Activated T-cell treated with anti-CD3 and anti-CD28 coated beads, Interleukin-2, amount 50 U/mL, for 72 hours (primary cell): ENCODE measurements around the gene TARBP2. TPM values are rescaled to one million over a fixed set of nuclear protein-coding genes. Genes with fewer than 3 reads are reported as not detected.
"Not testable (repeated sequence)": the region's sequence is repeated elsewhere in the genome, so short reads cannot be mapped to it uniquely, and the experiment has no call there.

Source experiments
- ATAC-seq, 2 donors: fragments of 150-1000 bp; cut with Tn5 transposase; replicated peaks in 1 of 2; 2 replicates each; pipeline ENCODE4 v1.10.0; 2021; ENCODE audit warnings: moderate library complexity in 2 of 2, mild to moderate bottlenecking in 1 of 2
- DNase-seq, 2 donors: peaks; one replicate each; pipeline ENCODE4 v3.0.0; 2021 to 2022; ENCODE audit warnings: mixed read lengths in 1 of 2
- H3K27ac Mint-ChIP-seq: one replicate; pipeline ENCODE4 v1.8.0; 2022; ENCODE audit warnings: mild to moderate bottlenecking, moderate library complexity, mixed read lengths
- H3K27me3 Mint-ChIP-seq: one replicate; pipeline ENCODE4 v1.8.0; 2022; ENCODE audit warnings: low read depth, mixed read lengths
- H3K36me3 Mint-ChIP-seq, 2 donors: one replicate each; pipeline ENCODE4 v1.8.0; 2022; ENCODE audit warnings: mixed read lengths in 2 of 2, mild to moderate bottlenecking in 1 of 2; ENCODE audit not compliant: insufficient read depth in 2 of 2
- H3K4me1 Mint-ChIP-seq: one replicate; pipeline ENCODE4 v1.8.0; 2022; ENCODE audit warnings: low read depth, mixed read lengths
- H3K4me3 Mint-ChIP-seq, 2 donors: one replicate each; pipeline ENCODE4 v1.8.0; 2022; ENCODE audit warnings: mild to moderate bottlenecking in 2 of 2, mixed read lengths in 2 of 2, moderate library complexity in 2 of 2
- H3K9me3 Mint-ChIP-seq, 2 donors: one replicate each; pipeline ENCODE4 v1.8.0; 2022; ENCODE audit warnings: mixed read lengths in 2 of 2
- total RNA-seq, 2 donors: library from RNA; stranded (reverse); gene quantifications; one replicate each; pipeline ENCODE4 v1.2.3, GENCODE V29; 2022

The TARBP2 gene
- total RNA-seq, 2 donors from 2014 or later: 37.7 to 40.7 TPM

DNA sequence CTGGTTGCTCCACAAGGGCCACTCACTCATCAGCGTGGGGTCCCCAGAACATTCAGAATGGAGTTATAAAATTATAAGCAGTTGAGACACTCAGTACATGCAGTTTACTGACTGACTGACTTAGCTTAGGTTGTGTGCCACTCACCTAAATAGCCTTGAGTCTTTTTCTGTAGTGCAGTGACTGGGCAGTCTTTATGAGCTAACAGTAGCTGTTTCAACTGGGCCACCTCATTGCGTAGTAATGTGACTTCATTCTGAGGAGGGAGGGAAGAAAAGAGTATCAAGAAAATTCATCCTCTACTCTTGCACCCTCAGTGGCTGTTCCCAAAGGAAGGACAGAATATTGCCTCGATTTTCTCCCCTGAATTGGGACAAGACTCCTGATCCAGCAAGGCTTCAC lies 22.0 kb downstream of the TARBP2 start:
- Mint-ChIP-seq H3K27ac (no peak overlapping the region), H3K36me3 (peaks cover 6 to 16% of the 10 kb centered on the region in 2 donors), H3K27me3 (no peaks in the 10 kb centered on the region), H3K4me3 (no peak overlapping the region), H3K4me1 (no peaks in the 10 kb centered on the region), H3K9me3 (no peaks in the 10 kb centered on the region)
- ATAC-seq (no peak), DNase-seq (no peak)

DNA sequence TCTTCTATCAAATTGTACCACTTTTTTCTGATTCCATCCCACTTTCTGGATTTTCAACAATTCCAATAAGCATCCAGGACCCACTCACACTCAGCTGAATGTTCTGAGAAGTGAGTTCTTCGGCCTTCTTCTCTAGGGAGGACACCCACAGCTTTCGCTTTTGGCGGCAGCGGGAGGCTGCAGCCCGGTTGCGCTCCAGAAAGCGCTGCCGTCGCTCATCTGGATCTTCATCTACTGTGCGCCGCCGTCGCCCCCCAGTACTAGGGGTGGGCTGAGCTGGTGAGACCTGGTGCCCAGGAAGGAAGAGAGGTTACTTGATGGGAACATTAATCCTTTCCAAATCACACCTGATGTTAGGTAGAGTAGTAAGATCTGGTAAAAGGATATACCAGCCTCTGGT lies 23.4 kb downstream of the TARBP2 start:
- no peak for DNase-seq
- no peak overlapping the region for H3K4me3 Mint-ChIP-seq
- no peaks in the 10 kb centered on the region for H3K9me3 Mint-ChIP-seq
- H3K27me3 Mint-ChIP-seq: no peaks in the 10 kb centered on the region
- no peaks in the 10 kb centered on the region for H3K4me1 Mint-ChIP-seq
- peak overlapping the region; percentile 15 for H3K27ac Mint-ChIP-seq
- H3K36me3 Mint-ChIP-seq: peaks cover 6 to 19% of the 10 kb centered on the region in 2 donors
- no peak for ATAC-seq

DNA sequence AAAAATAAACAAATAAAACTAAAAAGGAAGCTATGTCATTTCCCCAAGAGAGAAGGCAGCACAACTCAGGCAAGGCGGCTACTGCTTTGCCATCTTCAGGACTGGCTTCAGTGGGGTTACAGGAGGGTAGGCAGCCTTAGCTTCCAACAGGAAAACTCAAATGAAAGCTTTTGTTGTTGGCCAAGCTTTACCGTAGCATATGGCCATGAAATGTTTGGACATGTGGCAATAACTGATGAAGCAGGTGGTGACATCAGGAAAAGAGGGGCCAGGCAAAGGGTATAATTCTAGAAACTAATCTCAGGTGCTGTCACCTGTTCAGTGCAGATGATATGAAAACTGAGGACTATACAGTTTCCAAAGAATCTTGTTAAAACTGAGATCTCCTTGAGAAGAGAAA lies 29.0 kb downstream of the TARBP2 start:
- Mint-ChIP-seq H3K9me3 (no peaks in the 10 kb centered on the region), H3K36me3 (peaks cover 2 to 4% of the 10 kb centered on the region in 2 donors), H3K27me3 (no peaks in the 10 kb centered on the region), H3K27ac (no peak overlapping the region), H3K4me3 (no peak overlapping the region), H3K4me1 (no peaks in the 10 kb centered on the region)
- no peak for ATAC-seq
- DNase-seq: no peak

DNA sequence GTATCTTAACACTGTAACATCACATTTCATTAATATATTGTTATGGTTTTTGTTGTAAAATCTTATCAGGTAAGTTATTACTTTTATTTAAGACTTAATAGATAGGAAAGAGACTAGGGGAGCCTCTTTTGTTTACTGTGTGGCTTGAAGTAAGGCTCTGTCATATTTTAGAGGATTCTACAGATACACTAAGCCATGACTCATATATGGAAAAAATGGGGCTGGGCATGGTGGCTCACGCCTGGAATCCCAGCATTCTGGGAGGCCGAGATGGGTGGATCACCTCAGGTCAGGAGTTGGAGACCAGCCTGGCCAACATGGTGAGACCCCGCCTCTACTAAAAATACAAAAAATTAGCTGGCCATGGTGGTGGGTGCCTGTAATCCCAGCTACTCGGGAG lies 29.8 kb downstream of the TARBP2 start:
- ATAC-seq: no peak
- Mint-ChIP-seq H3K27me3 (no peaks in the 10 kb centered on the region), H3K27ac (no peak overlapping the region), H3K4me1 (no peaks in the 10 kb centered on the region), H3K9me3 (no peaks in the 10 kb centered on the region), H3K36me3 (peaks cover 2 to 7% of the 10 kb centered on the region in 2 donors), H3K4me3 (no peak overlapping the region)
- DNase-seq: no peak

DNA sequence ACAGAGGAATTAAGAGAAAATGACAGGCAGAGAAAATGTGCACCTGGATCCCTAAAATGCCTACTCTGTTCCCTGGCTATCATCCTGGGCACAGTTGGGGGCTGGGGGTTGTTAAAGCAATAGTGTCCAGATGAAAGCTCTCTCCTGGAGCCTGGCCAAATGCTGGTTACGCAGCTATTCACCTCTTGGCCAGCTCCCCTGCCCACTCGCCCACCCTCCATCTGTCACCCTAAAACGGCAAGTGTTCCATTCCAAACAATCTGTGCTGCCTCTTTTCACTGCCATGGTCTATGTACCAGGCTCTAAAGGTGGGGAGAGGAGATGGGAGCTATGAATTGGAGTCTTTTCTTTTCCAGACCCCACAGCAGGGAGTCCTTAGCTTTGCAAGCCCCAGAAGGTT lies 30.9 kb downstream of the TARBP2 start:
- Mint-ChIP-seq H3K9me3 (no peaks in the 10 kb centered on the region), H3K36me3 (peaks cover 2 to 7% of the 10 kb centered on the region in 2 donors), H3K4me1 (no peaks in the 10 kb centered on the region), H3K4me3 (no peak overlapping the region), H3K27ac (no peak overlapping the region), H3K27me3 (no peaks in the 10 kb centered on the region)
- ATAC-seq (no peak), DNase-seq (no peak)

DNA sequence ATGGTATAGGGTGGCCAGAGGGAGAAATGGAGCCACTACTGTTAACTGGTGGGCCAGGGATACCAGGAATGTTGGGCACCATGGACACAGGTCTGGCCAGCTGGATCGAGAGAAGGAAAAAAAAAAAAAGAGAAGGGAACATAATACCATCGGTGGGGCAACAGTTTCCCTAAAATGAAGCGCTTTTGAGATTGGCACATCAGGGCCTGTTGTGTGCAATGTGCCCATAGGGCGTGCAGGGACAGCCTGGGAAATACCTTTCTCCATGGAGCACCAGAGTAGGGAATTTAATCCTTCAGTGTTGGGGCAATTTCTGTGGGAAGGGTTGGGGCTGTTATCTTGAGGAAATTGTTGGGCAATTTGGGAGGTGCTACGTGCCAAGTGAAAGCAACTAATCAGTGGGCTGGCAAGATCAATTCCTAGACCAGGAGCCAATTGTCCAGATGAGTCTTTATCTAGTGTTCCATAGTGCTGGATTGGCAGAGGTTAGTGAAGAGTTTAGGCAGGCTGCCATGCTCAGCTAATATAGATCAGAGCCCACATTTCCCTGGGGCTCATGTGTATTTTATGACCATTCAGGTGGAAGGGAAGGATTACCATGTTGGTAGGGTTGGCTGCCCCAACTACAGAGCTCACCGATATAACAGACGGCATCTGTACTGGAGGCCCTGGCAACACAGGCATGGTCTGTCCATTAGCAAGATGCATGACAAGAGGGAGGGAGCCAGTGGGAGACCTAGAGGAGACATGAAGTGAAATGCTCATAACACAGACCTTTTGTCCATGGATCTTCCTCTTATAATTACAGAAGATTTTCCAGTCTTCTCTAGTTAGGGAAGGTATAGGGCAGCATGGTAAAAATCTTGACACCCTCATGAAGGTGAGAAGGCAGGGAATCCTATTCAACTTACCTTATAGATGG lies 31.7 kb downstream of the TARBP2 start:
- H3K9me3 Mint-ChIP-seq: no peaks in the 10 kb centered on the region
- H3K36me3 Mint-ChIP-seq: peaks cover 2 to 7% of the 10 kb centered on the region in 2 donors
- no peak for ATAC-seq
- H3K4me1 Mint-ChIP-seq: no peaks in the 10 kb centered on the region
- H3K4me3 Mint-ChIP-seq: no peak overlapping the region
- DNase-seq: no peak
- no peaks in the 10 kb centered on the region for H3K27me3 Mint-ChIP-seq
- no peak overlapping the region for H3K27ac Mint-ChIP-seq

DNA sequence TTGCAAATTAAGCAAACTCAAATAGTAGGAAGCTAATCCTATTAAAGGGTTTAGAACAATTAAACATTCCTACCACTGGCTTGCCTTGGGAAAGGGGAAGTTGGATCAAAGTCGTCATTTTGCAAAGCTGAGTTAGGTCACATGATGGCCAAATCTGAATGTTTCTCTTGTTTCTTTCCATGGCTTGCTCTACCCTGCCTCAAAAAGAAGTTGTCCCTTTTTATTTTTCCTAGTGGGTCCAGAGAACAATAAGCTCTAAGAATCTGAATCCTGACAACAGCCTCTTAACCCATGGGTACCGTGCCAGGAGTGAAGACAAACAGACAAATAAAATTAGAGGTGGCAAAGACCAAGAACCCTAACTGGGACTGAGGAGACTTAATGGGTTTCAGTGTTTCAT lies 32.4 kb downstream of the TARBP2 start:
- Mint-ChIP-seq H3K9me3 (no peaks in the 10 kb centered on the region), H3K4me3 (no peak overlapping the region), H3K36me3 (peaks cover 2 to 7% of the 10 kb centered on the region in 2 donors), H3K27me3 (no peaks in the 10 kb centered on the region), H3K4me1 (no peaks in the 10 kb centered on the region), H3K27ac (no peak overlapping the region)
- ATAC-seq (no peak), DNase-seq (no peak)

DNA sequence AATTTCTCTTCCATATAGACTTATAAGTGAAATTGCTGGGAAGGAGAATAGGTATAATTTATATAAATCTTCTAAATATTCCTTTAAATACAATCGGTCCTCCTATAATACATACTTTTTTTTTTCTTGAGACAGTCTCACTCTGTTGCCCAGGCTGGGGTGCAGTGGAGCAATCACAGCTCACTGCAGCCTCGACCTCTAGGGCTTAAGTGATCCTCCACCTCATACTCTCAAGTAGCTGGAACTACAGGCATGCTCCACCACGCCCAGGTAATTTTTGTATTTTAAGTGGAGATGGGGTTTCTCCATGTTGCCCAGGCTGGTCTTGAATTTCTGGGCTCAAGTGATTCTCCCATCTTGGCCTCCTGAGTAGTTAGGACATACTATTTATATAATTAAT lies 35.9 kb downstream of the TARBP2 start:
- Mint-ChIP-seq H3K27ac (no peak overlapping the region), H3K27me3 (no peaks in the 10 kb centered on the region), H3K4me1 (no peaks in the 10 kb centered on the region), H3K9me3 (no peaks in the 10 kb centered on the region), H3K4me3 (no peak overlapping the region), H3K36me3 (peaks cover 2 to 8% of the 10 kb centered on the region in 2 donors)
- DNase-seq: no peak
- no peak for ATAC-seq

DNA sequence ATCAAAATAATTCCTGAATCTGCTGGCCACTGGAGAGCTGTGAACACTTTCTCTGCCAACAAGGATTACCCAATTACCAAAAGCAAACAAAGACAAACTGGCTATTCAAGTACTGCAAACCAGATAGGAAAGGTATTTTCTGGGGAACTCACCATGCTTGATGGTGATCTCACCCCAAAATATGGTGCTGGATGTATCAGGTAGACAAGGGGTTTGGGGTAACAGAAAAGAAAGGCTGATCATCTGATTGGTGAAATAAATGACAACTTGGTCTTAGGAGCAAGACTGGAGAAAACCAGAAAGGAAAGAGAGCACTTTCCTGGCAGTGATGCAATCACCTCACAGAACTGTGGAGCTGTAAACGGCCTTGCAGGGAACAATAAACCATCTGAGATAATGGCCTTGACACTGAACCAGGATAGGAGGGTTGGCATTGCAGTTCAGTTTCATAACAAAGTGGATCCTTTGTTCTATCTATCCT lies 37.2 kb downstream of the TARBP2 start:
- DNase-seq (no peak), ATAC-seq (no peak)
- Mint-ChIP-seq H3K9me3 (no peaks in the 10 kb centered on the region), H3K36me3 (peaks cover 0 to 10% of the 10 kb centered on the region in 2 donors), H3K4me1 (peaks cover 1% of the 10 kb centered on the region), H3K27me3 (no peaks in the 10 kb centered on the region), H3K27ac (no peak overlapping the region), H3K4me3 (no peak overlapping the region)

DNA sequence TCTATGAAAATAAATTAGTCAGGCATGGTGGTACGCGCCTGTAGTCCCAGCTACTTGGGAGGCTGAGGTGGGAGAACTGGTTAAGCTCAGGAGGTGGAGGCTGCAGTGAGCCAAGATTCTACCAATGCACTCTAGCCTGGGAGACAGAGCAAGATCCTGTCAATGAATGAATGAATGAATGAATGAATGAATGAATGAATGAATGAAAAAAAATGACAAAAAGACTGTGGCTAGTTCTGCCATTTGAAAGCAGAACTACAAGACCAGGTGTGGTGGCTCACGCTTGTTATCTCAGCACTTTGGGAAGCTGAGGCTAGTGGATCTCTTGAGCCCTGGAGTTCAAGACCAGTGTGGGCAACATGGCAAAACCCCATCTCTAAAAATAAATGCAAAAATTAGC lies 38.4 kb downstream of the TARBP2 start:
- Mint-ChIP-seq H3K9me3 (no peaks in the 10 kb centered on the region), H3K4me1 (peaks cover 14% of the 10 kb centered on the region), H3K4me3 (no peak overlapping the region), H3K36me3 (peaks cover 0 to 12% of the 10 kb centered on the region in 2 donors), H3K27me3 (no peaks in the 10 kb centered on the region), H3K27ac (no peak overlapping the region)
- no peak for ATAC-seq
- no peak for DNase-seq

DNA sequence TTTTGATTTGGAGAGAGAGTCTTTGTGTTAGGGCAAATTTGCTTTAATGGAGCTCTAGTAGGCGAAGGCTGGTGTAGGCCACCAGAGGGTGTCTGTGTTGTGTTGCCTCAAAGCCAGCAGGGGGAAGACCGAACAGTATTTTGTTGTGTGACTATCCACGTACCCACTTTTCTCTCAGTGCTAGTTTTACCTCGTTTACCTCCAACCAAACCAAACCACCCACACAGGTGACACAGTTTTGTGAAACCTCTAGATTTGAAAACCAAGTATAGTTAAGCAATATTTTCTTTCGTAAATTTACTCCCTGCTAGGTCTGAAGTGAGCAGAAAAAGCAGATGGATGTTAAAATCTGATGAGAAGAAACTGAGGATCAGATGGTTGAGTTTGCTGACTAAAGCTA lies 42.5 kb downstream of the TARBP2 start:
- Mint-ChIP-seq H3K36me3 (peaks cover 2 to 12% of the 10 kb centered on the region in 2 donors), H3K9me3 (no peaks in the 10 kb centered on the region), H3K4me3 (peak overlapping the region in 1 of 2 donors; percentile 59), H3K4me1 (peaks cover 22% of the 10 kb centered on the region), H3K27ac (peak overlapping the region; percentile 59), H3K27me3 (no peaks in the 10 kb centered on the region)
- peak; percentile 98 for ATAC-seq
- peak; percentile 64 to 68 for DNase-seq

DNA sequence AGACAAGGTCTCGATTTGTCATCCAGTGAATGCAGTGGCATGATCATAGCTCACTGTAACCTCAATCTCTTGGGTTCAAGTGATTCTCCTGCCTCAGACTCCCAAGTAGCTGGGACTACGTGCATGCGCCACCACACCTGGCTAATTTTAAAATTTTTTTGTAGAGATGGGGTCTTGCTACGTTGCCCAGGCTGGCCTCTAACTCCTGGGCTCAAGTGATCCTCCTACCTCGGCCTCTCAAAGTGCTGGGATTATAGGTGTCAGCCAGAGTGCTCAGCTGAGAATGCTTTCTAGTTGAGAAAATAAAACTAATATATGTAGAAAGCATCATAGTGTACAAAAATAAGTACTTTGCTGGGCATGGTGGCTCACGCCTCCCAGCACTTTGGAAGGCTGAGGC lies 47.3 kb downstream of the TARBP2 start:
- peaks cover 26% of the 10 kb centered on the region for H3K4me1 Mint-ChIP-seq
- not testable (repeated sequence) for ATAC-seq, H3K9me3 Mint-ChIP-seq, H3K36me3 Mint-ChIP-seq, H3K4me3 Mint-ChIP-seq, H3K27ac Mint-ChIP-seq, DNase-seq, H3K27me3 Mint-ChIP-seq

DNA sequence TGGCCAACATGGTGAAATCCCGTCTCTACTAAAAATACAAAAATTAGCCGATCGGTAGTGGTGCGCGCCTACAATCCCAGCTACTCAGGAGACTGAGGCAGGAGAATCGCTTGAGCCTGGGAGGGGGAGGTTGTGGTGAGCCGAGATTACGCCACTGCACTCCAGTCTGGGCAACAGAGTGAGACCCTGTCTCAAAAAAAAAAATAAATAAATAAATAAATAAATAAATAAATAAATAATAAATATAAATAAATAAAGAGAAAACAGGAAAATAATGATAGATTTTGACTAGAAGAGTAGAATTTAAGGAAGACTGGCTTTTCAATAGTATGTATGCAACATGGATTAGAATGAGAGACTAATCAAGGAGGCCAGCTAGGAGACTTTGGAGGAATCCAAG lies 49.0 kb downstream of the TARBP2 start:
- H3K4me1 Mint-ChIP-seq, H3K36me3 Mint-ChIP-seq, H3K27ac Mint-ChIP-seq, H3K27me3 Mint-ChIP-seq, H3K9me3 Mint-ChIP-seq, H3K4me3 Mint-ChIP-seq, DNase-seq, ATAC-seq: not testable (repeated sequence)

DNA sequence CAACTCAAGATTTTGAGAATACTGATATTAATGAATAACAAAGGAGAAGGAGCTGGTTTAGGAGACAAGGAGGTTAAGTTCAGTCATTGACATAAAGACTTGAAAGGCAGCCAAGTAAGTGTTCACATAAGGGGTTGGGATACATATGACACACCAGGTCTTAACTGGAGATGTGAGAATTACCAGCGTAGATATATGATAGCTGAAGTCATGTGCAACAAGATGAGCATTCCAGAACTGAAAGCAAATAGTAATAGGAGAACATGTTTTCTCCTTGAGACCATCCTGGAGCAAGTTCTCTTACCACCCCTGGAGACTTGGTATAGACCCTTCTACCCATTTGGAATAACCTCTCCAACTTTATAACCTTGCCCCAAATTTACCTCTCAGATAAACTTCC lies 49.5 kb downstream of the TARBP2 start:
- no peak overlapping the region for H3K27ac Mint-ChIP-seq
- peaks cover 2 to 3% of the 10 kb centered on the region in 2 donors for H3K36me3 Mint-ChIP-seq
- H3K27me3 Mint-ChIP-seq: no peaks in the 10 kb centered on the region
- H3K4me1 Mint-ChIP-seq: peaks cover 6% of the 10 kb centered on the region
- no peaks in the 10 kb centered on the region for H3K9me3 Mint-ChIP-seq
- ATAC-seq: no peak
- DNase-seq: no peak
- H3K4me3 Mint-ChIP-seq: no peak overlapping the region
